GM18517 (cell line): ENCODE measurements around the gene SHF.
"Not testable (repeated sequence)": the region's sequence is repeated elsewhere in the genome, so short reads cannot be mapped to it uniquely, and the experiment has no call there.

Experiments
- ATAC-seq: cut with Tn5 transposase; IDR thresholded peaks from one replicate; pipeline ENCODE4 v1.9.1; 2021; ENCODE audit warnings: mild to moderate bottlenecking, moderate library complexity; ENCODE audit not compliant: unreplicated experiment

Gene SHF

GRCh38 chr15:45187894-45188830 lies at the start of gene SHF:
Gene SHF (minus strand): TSS chr15:45187966. CDS start chr15:45187951, 15 bp downstream.
- ATAC-seq = no peak

GRCh38 chr15:45236806-45237205 lies 49.0 kb upstream of the SHF start:
- not testable (repeated sequence) for ATAC-seq

- no peak for ATAC-seq
These were observed 46.9 kb upstream of the SHF start for GRCh38 chr15:45234562-45235235.

DNA sequence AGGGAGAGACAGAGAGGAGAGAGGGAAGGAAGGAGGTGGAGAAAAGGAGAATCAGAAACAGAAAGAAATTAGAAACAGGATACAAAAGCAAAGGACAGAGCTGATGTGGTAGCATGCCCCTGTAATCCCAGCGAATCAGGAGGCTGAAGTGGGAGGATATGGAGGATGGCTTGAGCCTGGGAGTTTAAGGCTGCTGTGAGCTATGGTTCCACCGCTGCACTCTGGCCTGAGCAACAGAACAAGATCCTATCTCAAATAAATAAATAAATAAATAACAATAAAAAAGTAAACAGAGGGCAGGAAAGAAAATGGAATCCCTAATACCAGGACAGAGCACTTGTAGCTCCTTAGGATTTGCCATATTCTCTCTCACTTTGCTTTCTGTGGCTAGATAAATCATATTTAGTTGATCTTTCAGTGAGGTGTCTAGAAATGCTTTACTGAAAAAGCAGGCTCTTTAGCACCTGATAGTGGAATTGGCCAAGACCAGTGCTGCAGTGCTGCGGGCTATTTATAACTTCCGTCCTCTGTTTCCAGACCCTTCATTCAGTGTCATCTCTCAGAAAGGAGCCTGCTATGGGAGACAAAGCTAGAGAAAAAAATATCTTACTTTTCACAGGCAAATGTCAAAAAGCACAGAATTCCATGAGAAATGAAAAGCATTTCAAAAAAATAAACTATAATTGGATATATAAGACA lies 44.2 kb upstream of the SHF start:
- ATAC-seq = no peak

GRCh38 chr15:45231132-45231531 lies 43.4 kb upstream of the SHF start:
- ATAC-seq = no peak

GRCh38 chr15:45230245-45230965 lies 42.6 kb upstream of the SHF start:
- no peak for ATAC-seq

- ATAC-seq = no peak
These were observed 41.2 kb upstream of the SHF start for GRCh38 chr15:45228931-45229330.

GRCh38 chr15:45225506-45226273 lies 37.9 kb upstream of the SHF start:
- no peak for ATAC-seq

- no peak for ATAC-seq
These were observed 37.0 kb upstream of the SHF start for GRCh38 chr15:45224621-45225217.

DNA sequence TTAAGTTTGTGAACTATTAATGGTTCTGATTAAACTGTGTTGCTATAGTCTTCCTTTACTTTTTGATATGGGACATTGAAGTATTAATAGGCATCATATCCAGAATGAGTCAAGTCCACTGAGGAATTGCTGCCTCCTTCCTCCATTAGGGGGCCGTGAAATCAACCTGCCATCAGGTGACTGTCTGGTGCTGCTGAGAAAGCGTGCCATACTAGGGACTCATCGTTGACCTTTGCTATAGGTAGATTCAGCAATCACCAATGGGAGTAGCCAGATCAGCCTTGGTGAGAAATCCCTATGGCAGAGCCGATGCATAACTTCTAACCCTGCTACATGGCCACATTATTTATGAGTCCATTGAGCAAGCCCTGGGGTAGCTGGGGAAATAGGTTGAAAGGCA lies 34.2 kb upstream of the SHF start:
- no peak for ATAC-seq

GRCh38 chr15:45221053-45221599 lies 33.4 kb upstream of the SHF start:
- no peak for ATAC-seq

DNA sequence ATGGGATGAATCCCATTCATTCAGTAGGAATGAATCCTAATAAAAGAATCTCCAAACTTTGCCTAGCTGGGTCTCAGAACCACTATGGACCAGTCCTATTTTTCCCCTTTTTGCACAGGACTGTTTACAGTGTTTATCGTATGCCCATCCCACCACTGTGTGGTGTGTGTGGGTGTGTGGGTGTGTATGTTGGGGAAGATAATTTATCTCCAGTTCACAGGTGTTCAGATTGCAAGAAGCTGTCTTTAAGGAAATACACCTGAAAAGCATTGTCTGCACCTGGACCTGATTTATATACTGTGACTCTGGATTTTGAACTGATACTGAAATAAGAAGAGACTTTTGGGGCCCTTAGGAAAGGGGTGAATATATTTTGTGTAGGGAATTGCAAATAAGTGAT lies 24.7 kb upstream of the SHF start:
- ATAC-seq = no peak

- no peak for ATAC-seq
These were observed 17.4 kb upstream of the SHF start for GRCh38 chr15:45205192-45205591.

GRCh38 chr15:45203182-45203581 lies 15.4 kb upstream of the SHF start:
- no peak for ATAC-seq

GRCh38 chr15:45201869-45202268 lies 14.1 kb upstream of the SHF start:
- no peak for ATAC-seq

- ATAC-seq = no peak
These were observed 13.7 kb upstream of the SHF start for GRCh38 chr15:45201557-45201859.

- no peak for ATAC-seq
These were observed 13.2 kb upstream of the SHF start for GRCh38 chr15:45200799-45201556.

DNA sequence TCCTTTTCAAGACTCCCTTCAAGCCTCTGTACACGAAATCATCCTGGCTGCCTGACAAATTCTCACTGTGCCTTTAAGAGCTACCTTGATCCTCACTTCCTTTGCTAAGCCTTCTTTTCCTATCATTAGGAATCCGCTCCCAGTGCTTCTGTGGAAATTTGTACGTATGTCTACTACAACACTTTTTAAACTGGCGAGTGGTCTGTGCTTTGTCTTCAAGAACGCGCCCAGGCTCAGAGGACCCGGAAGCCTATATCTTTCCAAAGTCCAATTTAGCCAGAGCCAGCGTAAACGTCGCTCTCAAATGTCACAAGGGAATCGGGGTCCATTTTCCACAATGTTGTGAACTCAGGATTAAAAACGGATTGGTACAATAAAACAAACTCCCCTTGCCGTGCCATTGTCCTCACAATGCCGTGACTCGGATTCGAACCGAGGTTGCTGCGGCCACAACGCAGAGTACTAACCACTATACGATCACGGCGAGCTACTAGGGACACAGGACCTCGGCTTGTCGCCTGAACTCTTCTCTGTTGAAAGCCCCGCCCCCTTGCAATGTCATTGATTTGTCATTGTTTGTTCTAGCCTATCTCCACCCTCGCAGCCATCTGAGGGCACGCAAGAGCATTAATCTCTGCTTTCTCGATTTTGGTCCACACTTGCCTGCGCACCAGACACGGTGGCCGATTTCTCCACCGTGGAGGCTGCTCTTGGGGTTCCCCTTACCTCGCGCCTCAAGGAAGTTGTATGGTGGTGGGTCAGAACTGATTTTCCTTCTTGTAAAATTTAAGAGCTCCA lies 12.4 kb upstream of the SHF start:
- ATAC-seq = peak; percentile 52
